Gastrocnemius medialis (tissue), 4 donors: ENCODE measurements around the gene SLC26A8.

Experiments
- POLR2A ChIP-seq, 2 donors: fragments of 450-650 bp; IDR thresholded peaks; one replicate each; pipeline ENCODE4 v1.6.1; 2017; ENCODE audit warnings: antibody characterized with exemption in 2 of 2, mild to moderate bottlenecking in 2 of 2, moderate library complexity in 2 of 2
- TF ChIP-seq, protein P1 (sequence below), 5 experiments: fragments of 450-650 bp in 3 of 5; fragments of 200-600 bp in 2 of 5; sonication (generic) in 2 of 5; IDR thresholded peaks in 4 of 5; conservative IDR thresholded peaks in 1 of 5; 1 replicate in 4 of 5; 2 replicates in 1 of 5; pipeline ENCODE4 v1.5.1; 2016 to 2019; ENCODE audit warnings: antibody characterized with exemption in 5 of 5, mild to moderate bottlenecking in 3 of 5, moderate library complexity in 3 of 5

- TF ChIP-seq, protein P1, sequence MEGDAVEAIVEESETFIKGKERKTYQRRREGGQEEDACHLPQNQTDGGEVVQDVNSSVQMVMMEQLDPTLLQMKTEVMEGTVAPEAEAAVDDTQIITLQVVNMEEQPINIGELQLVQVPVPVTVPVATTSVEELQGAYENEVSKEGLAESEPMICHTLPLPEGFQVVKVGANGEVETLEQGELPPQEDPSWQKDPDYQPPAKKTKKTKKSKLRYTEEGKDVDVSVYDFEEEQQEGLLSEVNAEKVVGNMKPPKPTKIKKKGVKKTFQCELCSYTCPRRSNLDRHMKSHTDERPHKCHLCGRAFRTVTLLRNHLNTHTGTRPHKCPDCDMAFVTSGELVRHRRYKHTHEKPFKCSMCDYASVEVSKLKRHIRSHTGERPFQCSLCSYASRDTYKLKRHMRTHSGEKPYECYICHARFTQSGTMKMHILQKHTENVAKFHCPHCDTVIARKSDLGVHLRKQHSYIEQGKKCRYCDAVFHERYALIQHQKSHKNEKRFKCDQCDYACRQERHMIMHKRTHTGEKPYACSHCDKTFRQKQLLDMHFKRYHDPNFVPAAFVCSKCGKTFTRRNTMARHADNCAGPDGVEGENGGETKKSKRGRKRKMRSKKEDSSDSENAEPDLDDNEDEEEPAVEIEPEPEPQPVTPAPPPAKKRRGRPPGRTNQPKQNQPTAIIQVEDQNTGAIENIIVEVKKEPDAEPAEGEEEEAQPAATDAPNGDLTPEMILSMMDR (IDR thresholded peaks at IDR 0.05 in 4 of 5, conservative IDR thresholded peaks at IDR 0.05 in 1 of 5) = no peak
- no peak for TF ChIP-seq POLR2A (IDR thresholded peaks at IDR 0.05)
Measured at GRCh38 chr6:36020154-36020553, 4.3 kb downstream of the SLC26A8 start.
